Left lung (tissue), 10 donors: Measurements from ENCODE around the gene TNFRSF6B. TPM values are rescaled to one million over a fixed set of nuclear protein-coding genes. Genes with fewer than 3 reads are reported as not detected.
A peak's percentile ranks its signal among the peaks of the same experiment; 100 is the strongest.
"Not testable (repeated sequence)": the region's sequence is repeated elsewhere in the genome, so short reads cannot be mapped to it uniquely, and the experiment has no call there.

ENCODE experiments used
- ATAC-seq: fragments of 200-7000 bp; cut with Tn5 transposase; one replicate; pipeline ENCODE4 v1.9.1; 2020; ENCODE audit warnings: moderate library complexity
- DNase-seq, 4 donors: peaks; one replicate each; pipeline ENCODE4 v3.0.0-alpha.2; 2013 to 2020
- H3K27ac ChIP-seq, 2 donors: fragments of 200-600 bp; sonication (generic) in 1 of 2; one replicate each; pipeline versions ENCODE4 v1.5.0 to v1.8.0; 2020 to 2021
- H3K27me3 ChIP-seq, 2 donors: fragments of 200-600 bp; sonication (generic) in 1 of 2; one replicate each; pipeline versions ENCODE4 v1.5.0 to v1.8.0; 2020 to 2021
- H3K36me3 ChIP-seq, 2 donors: fragments of 200-600 bp; sonication (generic) in 1 of 2; one replicate each; pipeline versions ENCODE4 v1.5.0 to v1.8.0; 2020 to 2021
- H3K4me1 ChIP-seq, 2 donors: fragments of 200-600 bp; one replicate each; pipeline ENCODE4 v1.8.0; 2021
- H3K4me3 ChIP-seq, 2 donors: fragments of 200-600 bp; sonication (generic) in 1 of 2; one replicate each; pipeline versions ENCODE4 v1.5.0 to v1.8.0; 2020 to 2021; ENCODE audit warnings: mild to moderate bottlenecking in 1 of 2
- H3K9me3 ChIP-seq, 2 donors: fragments of 200-600 bp; sonication (generic) in 1 of 2; one replicate each; pipeline versions ENCODE4 v1.5.0 to v1.8.0; 2020 to 2021
- CTCF ChIP-seq, 2 donors: fragments of 200-600 bp; sonication (generic) in 1 of 2; IDR thresholded peaks; one replicate each; pipeline versions ENCODE4 v1.5.0 to v1.8.0; 2021; ENCODE audit warnings: antibody characterized with exemption in 2 of 2
- intact Hi-C, 2 donors: fragments of 100-400 bp; cut with DNase I; formaldehyde crosslinking; loops; one replicate each; pipeline versions ENCODE4 v1.11.2 to v1.14.2; 2022
- polyA plus RNA-seq, 6 donors: library from polyadenylated mRNA; unstranded; fragments of 120-200 nt; gene quantifications; one replicate each; pipeline ENCODE4 v1.2.1, GENCODE V29; 2013; ENCODE audit not compliant: insufficient read length in 6 of 6
- total RNA-seq, 2 donors: library from RNA; stranded (reverse); fragmentation: NEBNext Ultra II Directional; extraction: Animal tissue kit (Norgen Biotek cat#: 25700); gene quantifications; one replicate each; pipeline ENCODE4 v1.2.1, GENCODE V29; 2021
- donor health status: DM: no; HTN: yes; CAD: no.
- donor health status: DM: no; HTN: no; CAD: no.

Gene TNFRSF6B
- total and polyA plus RNA-seq, 8 donors: 1.6 to 17.6 (median 2.7) TPM

GRCh38 chr20:63667858-63668257 is 28.6 kb upstream of the TNFRSF6B start:
- Histone ChIP-seq H3K4me1 (no peaks in the 10 kb centered on the region), H3K27ac (no peak overlapping the region), H3K27me3 (no peaks in the 10 kb centered on the region), H3K36me3 (peaks cover 0 to 74% of the 10 kb centered on the region in 2 donors), H3K9me3 (no peaks in the 10 kb centered on the region), H3K4me3 (no peak overlapping the region)
- intact Hi-C loops: no loop called here
- DNase-seq (peak in 1 of 4 donors; percentile 44), ATAC-seq (no peak)
- no peak for TF ChIP-seq CTCF (IDR thresholded peaks at IDR 0.05)

GRCh38 chr20:63668351-63668750 is 28.1 kb upstream of the TNFRSF6B start:
- no peak for TF ChIP-seq CTCF (IDR thresholded peaks at IDR 0.05)
- H3K27me3 ChIP-seq: no peaks in the 10 kb centered on the region
- DNase-seq (peak in 1 of 4 donors; percentile 63), ATAC-seq (no peak)
- peaks cover 0 to 74% of the 10 kb centered on the region in 2 donors for H3K36me3 ChIP-seq
- H3K9me3 ChIP-seq: no peaks in the 10 kb centered on the region
- no peak overlapping the region for H3K4me3 ChIP-seq
- H3K27ac ChIP-seq: no peak overlapping the region
- H3K4me1 ChIP-seq: no peaks in the 10 kb centered on the region
- intact Hi-C loops: no loop called here

DNA sequence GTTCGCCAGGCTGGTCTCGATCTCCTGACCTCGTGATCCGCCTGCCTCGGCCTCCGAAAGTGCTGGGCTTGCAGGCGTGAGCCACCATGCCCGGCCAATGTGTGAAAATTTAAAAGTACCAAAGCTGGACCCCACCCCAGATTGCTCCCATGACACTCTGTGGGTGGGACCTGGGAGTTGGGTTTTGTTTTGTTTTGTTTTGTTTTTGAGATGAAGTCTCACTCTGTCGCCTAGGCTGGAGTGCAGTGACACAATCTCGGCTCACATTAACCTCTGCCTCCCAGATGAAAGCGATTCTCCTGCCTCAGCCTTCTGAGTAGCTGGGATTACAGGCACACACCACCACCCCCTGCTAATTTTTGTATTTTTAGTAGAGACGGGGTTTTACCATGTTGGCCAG is 24.8 kb upstream of the TNFRSF6B start:
- H3K27ac ChIP-seq, H3K4me1 ChIP-seq, DNase-seq, H3K9me3 ChIP-seq, intact Hi-C loops, H3K27me3 ChIP-seq, H3K4me3 ChIP-seq, ATAC-seq: not testable (repeated sequence)
- peaks cover 0 to 77% of the 10 kb centered on the region in 2 donors for H3K36me3 ChIP-seq

GRCh38 chr20:63672666-63673065 is 23.8 kb upstream of the TNFRSF6B start:
- peaks cover 0 to 75% of the 10 kb centered on the region in 2 donors for H3K36me3 ChIP-seq
- no peak overlapping the region for H3K4me3 ChIP-seq
- no peaks in the 10 kb centered on the region for H3K9me3 ChIP-seq
- no peaks in the 10 kb centered on the region for H3K4me1 ChIP-seq
- no peaks in the 10 kb centered on the region for H3K27me3 ChIP-seq
- TF ChIP-seq CTCF (IDR thresholded peaks at IDR 0.05): no peak
- intact Hi-C loops: no loop called here
- no peak for ATAC-seq
- no peak for DNase-seq
- H3K27ac ChIP-seq: no peak overlapping the region

DNA sequence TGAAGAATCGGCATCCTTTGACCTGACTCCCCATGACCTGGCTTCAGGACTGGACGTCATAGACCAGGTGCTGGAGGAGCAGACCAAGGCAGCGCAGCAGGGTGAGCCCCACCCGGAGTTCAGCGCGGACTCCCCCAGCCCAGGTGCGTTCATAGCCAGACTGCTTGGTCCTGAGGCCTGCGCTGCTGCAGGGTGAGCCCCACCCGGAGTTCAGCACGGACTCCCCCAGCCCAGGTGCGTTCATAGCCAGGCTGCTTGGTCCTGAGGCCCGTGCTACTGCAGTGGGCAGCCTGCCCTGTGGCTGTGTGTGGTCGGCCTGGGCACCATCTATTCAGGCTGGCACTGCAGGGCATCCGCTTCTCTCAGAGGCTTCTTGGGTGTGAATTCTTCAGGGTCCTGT is 22.5 kb upstream of the TNFRSF6B start:
- Histone ChIP-seq H3K27me3 (no peaks in the 10 kb centered on the region), H3K4me3 (no peak overlapping the region), H3K27ac (no peak overlapping the region), H3K9me3 (no peaks in the 10 kb centered on the region), H3K4me1 (no peaks in the 10 kb centered on the region), H3K36me3 (peaks cover 0 to 71% of the 10 kb centered on the region in 2 donors)
- DNase-seq (peak in 1 of 4 donors; percentile 39), ATAC-seq (no peak)
- intact Hi-C loops: no loop called here
- no peak for TF ChIP-seq CTCF (IDR thresholded peaks at IDR 0.05)

- Histone ChIP-seq H3K27ac (no peak overlapping the region), H3K36me3 (peaks cover 0 to 84% of the 10 kb centered on the region in 2 donors), H3K27me3 (no peaks in the 10 kb centered on the region), H3K4me3 (no peak overlapping the region), H3K9me3 (no peaks in the 10 kb centered on the region), H3K4me1 (no peaks in the 10 kb centered on the region)
- no peak for TF ChIP-seq CTCF (IDR thresholded peaks at IDR 0.05)
- ATAC-seq (no peak), DNase-seq (no peak)
- intact Hi-C loops: no loop called here
Observed at GRCh38 chr20:63675681-63676368, 20.6 kb upstream of the TNFRSF6B start.
